IPS DF 19.7 (cell line): ENCODE data around the gene TEX264.

Experiments used
- DNase-seq: peaks from one replicate; pipeline ENCODE4 v3.0.0-alpha.2; 2013; ENCODE audit warnings: low read depth, low spot score

Gene TEX264

GRCh38 chr3:51692980-51693395, 21.9 kb downstream of the TEX264 start:
- DNase-seq = no peak

DNA sequence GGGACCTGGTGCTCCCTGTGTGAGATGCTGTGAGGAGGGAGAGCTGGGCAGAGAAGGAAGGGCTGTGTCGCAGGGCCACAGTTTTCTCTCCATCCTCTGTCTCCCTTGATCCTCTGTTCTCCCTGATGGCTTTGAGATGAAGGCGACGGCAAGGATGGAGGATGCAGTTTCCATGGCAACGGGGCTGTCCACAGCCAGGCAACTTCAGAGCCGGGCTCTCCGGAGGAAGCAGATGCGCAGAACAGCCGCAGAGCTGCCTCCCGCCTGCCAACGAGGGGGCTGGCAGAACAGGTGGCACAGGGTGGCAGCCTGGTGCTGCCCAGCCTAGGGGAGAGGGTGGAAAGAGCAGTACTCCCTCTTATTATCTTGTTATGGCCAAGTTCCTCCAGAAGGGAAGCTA, 25.9 kb downstream of the TEX264 start:
- DNase-seq = no peak

DNA sequence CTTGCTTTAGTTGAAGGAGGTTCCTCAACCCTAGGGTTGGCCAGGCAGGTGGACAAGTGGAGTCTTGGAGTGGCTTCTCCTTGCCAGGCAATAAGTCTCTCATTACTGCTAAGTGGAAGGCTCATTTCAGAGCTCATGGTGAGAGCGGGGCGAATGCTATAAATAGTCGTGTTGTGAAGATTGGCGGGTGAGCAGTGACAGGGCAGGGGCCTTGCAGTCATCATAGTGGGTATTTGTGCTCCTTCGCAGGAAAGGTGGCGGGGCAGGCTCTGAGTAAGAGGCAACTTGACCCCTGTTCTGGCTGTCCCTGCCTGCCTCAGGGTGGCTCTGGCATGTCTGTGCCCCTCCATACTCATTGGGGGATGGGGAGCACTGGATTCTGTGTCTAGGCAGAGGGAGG, 27.2 kb downstream of the TEX264 start:
- DNase-seq = no peak

- DNase-seq = no peak
Measured at GRCh38 chr3:51700403-51700802, 29.4 kb downstream of the TEX264 start.

DNA sequence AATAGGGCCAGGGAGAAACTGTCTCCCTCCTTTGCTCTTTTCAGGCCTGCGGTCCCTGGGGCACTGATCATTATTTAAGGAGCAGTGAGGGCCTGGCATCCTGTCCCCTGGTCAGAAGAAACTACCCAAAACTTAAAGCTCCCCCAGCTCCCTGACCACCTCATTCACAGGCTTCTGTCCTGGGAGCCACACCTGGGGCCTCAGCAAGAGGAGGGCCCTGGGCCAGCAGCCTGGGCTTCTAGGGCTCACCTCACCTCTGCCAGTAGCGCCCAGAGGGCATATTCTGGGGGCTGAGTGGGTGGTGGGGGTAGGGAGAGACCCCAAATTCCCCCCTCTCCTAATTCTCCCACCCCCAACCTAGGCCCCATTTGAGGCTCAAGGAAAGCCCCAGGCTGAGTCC, 31.1 kb downstream of the TEX264 start:
- no peak for DNase-seq

- DNase-seq = no peak
Measured at GRCh38 chr3:51703068-51703760, 32.2 kb downstream of the TEX264 start.

- no peak for DNase-seq
Measured at GRCh38 chr3:51703761-51704510, 32.9 kb downstream of the TEX264 start.

- DNase-seq = no peak
Measured at GRCh38 chr3:51704511-51704950, 33.5 kb downstream of the TEX264 start.

- no peak for DNase-seq
Measured at GRCh38 chr3:51705276-51706020, 34.4 kb downstream of the TEX264 start.

- no peak for DNase-seq
Measured at GRCh38 chr3:51706021-51706485, 35.0 kb downstream of the TEX264 start.

- peak; percentile 78 for DNase-seq
Measured at GRCh38 chr3:51706788-51707731, 36.0 kb downstream of the TEX264 start, which contains the start of gene GRM2. TSS of gene GRM2 (plus strand) at chr3:51707068. CDS start at chr3:51708984, 1,916 bp downstream.

DNA sequence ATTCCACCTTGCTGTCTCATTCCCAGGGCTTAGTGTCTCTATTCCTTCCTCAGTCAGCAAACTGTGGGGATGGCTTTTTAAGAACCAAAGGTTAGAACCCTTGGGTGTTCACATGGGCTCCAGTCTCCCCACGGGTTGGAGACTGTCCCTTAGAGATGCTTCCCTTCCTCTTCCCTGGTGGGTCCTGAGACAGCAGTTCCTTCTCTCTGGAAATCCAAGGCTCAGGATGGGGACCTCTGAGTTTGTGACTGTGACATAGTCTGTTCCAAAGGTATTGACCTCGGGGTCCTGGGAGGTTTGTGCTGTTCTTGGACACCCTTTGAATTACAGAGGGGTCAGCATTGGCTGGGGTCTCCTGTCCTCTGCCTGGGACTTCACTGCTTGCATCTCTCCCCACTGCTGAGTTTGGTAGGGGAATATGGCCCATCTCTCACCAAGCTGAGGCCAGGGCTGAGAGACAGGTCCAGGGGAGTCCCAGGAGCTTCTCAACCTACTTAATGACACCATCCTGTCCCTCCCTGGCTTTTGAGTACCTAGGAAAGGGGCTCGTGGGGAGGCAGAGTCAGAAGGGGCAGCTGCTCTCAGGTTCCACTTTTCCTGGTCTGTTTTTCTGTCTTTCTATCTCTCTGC, 37.3 kb downstream of the TEX264 start:
- DNase-seq = no peak

DNA sequence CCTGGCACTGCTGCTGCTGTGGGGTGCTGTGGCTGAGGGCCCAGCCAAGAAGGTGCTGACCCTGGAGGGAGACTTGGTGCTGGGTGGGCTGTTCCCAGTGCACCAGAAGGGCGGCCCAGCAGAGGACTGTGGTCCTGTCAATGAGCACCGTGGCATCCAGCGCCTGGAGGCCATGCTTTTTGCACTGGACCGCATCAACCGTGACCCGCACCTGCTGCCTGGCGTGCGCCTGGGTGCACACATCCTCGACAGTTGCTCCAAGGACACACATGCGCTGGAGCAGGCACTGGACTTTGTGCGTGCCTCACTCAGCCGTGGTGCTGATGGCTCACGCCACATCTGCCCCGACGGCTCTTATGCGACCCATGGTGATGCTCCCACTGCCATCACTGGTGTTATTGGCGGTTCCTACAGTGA, 38.0 kb downstream of the TEX264 start:
- DNase-seq = no peak

GRCh38 chr3:51709675-51710074, 38.6 kb downstream of the TEX264 start:
- DNase-seq = no peak

DNA sequence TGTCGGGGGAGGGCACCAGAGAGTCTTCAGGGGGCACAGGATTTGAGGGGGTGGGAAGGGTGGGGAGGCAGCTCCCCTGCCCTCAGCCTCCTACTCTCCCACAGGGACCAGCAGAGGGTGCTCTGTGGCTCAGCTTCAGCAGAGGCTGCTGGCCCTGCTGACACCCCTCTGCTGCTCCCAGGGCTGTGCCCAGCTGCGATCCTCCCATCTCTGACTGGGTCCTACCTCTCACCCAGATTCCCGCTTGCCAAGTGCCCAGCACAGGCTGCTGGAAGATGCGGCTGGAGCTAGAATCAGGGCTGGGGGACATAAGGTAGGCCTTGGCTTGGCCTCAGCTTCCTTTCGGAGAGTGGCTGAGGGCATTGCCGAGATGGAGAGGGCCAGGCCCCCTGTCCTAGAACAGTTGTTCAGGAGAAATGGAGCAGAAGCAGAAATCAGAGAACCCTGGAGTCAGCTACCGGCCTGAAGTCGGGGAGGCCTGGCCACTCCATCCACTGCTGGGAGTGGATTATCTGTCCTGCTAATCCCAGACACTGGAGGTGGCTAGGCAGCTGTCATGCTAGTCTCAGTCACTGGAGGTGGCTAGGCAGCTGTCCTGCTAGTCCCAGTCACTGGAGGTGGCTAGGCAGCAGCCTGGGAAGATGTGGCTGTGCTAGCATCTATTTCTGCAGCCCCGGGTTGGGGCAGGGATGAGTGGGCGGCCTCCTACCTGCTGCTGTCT, 39.7 kb downstream of the TEX264 start:
- no peak for DNase-seq

DNA sequence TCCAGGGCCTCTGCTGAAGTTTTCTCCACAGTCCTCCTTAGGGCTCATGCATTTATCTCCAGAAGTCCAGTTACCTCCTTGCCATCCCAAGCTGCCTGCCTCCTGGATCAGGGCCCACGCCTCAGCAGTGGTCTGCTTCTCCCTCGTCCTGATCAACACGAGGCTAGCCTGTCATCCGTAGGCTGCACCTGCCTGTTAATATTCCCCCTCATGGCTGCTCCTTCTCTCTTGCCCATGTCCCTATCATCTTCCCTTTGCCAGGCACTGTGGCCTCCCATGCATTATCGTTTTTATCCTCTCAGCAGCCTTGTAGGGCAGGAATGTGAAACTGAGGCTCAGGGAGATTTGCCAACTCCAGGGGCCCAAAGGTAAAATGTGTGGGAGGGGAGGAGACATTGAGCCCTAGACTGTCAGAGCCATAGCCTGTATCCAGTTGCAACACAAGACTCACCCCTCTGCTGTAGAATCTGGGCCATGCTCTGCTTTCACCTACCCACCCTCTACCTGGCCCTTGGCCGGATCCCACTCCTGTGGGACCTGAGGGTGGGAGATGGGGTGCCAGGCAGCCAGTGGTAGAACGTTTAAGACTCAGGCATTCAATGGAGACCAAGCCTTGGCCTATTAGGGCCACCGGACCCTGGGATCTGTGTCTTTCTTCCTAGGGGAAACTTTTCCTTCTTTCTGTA, 40.4 kb downstream of the TEX264 start:
- DNase-seq = no peak

GRCh38 chr3:51712038-51712420, 41.0 kb downstream of the TEX264 start:
- DNase-seq = no peak

GRCh38 chr3:51712511-51712931, 41.5 kb downstream of the TEX264 start:
- no peak for DNase-seq

GRCh38 chr3:51712963-51713362, 41.9 kb downstream of the TEX264 start:
- no peak for DNase-seq
